Peyer's patch (tissue), 4 donors: ENCODE results near the gene METTL16.

ENCODE experiments used
- POLR2A ChIP-seq, 2 donors: fragments of 450-650 bp; IDR thresholded peaks; one replicate each; pipeline ENCODE4 v1.5.1; 2017; ENCODE audit warnings: antibody characterized with exemption in 2 of 2, mild to moderate bottlenecking in 2 of 2, moderate library complexity in 2 of 2
- TF ChIP-seq, protein P1 (sequence below), 6 experiments: fragments of 450-650 bp in 4 of 6; fragments of 200-600 bp in 2 of 6; sonication (generic) in 1 of 6; IDR thresholded peaks; one replicate each; pipeline ENCODE4 v1.5.1; 2017 to 2019; ENCODE audit warnings: antibody characterized with exemption in 6 of 6, mild to moderate bottlenecking in 3 of 6, moderate library complexity in 1 of 6

DNA sequence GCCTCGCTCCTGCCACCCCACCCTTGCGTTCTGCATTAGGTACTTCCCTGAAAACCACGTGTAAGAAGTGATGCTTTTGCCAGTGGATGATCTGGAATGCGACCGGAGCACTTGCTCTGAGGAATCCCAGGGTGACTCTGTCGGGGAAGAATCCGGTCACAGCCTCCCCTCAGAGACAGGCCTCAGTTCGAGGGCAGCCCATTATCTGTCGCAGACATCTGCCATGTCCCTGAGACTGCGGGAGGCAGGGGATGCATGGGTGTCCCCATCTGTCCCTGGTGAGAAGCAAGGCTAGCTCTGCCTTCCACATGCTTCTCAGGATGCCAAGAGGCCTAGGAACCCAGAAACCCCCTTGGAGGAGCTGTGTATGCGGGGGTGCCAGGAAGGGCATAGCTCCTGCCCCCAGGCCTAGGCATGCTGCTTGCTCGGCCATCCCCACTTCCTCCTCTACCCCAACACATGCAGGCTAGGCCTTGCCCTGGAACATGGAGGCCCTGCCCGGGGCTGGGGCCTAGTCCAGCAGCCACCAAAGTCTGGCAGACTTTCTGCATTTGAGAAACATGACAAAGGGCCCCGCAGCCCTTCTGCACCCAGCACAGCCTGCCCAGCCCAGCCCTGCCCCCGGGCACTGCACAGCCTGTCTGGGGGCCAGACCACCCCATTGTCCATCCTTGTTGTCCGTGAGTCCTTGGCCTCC is 131.3 kb downstream of the METTL16 start:
- TF ChIP-seq, protein P1, sequence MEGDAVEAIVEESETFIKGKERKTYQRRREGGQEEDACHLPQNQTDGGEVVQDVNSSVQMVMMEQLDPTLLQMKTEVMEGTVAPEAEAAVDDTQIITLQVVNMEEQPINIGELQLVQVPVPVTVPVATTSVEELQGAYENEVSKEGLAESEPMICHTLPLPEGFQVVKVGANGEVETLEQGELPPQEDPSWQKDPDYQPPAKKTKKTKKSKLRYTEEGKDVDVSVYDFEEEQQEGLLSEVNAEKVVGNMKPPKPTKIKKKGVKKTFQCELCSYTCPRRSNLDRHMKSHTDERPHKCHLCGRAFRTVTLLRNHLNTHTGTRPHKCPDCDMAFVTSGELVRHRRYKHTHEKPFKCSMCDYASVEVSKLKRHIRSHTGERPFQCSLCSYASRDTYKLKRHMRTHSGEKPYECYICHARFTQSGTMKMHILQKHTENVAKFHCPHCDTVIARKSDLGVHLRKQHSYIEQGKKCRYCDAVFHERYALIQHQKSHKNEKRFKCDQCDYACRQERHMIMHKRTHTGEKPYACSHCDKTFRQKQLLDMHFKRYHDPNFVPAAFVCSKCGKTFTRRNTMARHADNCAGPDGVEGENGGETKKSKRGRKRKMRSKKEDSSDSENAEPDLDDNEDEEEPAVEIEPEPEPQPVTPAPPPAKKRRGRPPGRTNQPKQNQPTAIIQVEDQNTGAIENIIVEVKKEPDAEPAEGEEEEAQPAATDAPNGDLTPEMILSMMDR (IDR thresholded peaks at IDR 0.05) = no peak
- no peak for TF ChIP-seq POLR2A (IDR thresholded peaks at IDR 0.05)
